NCI-H2227 (cell line): ENCODE measurements around the gene MYO18A.

Experiments
- DNase-seq: peaks from one replicate; lab custom pipeline; 2025; ENCODE audit not compliant: unreplicated experiment; lab: John Stamatoyannopoulos, UW

The MYO18A gene

DNA sequence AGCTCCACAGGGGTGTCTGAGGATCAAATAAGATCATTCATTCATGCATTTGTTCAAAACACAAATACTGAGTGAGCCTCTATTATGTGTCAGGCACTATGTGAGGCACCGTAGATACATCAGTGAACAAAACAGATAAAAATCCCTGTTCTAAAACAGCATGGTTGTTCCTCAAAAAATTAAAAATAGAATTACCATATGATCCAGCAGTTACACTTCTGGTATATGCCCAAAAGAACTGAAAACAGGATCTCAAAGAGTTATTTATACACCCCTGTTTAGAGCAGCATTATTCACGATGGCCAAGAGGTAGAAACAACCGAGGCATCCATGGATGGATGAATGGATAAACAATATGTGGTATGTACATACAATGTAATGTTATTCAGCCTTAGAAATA lies 121.8 kb downstream of the MYO18A start:
- DNase-seq, result no peak

- DNase-seq, result no peak
Observed at GRCh38 chr17:29057361-29057760, 122.8 kb downstream of the MYO18A start.

DNA sequence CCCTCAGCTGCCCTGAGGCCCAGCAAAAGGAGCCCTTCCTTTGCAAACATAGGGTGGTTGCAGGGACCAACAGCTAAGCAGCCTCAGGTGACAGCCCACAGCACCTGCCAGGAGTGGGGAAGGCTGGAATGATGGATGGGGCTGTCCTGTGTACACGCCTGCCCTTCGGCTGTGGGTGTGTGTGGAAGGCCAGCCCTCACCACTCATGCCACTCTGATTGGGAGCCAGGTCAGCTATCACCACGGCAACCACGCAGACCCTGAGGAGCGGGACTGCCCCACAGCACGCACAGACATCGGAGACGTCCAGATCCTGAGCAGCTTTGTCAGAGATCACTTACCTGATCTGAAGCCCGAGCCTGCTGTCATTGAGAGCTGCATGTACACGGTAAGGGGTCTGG lies 125.4 kb downstream of the MYO18A start:
- peak; percentile 38 for DNase-seq

- DNase-seq, result no peak
Observed at GRCh38 chr17:29051731-29052130, 128.5 kb downstream of the MYO18A start.

DNA sequence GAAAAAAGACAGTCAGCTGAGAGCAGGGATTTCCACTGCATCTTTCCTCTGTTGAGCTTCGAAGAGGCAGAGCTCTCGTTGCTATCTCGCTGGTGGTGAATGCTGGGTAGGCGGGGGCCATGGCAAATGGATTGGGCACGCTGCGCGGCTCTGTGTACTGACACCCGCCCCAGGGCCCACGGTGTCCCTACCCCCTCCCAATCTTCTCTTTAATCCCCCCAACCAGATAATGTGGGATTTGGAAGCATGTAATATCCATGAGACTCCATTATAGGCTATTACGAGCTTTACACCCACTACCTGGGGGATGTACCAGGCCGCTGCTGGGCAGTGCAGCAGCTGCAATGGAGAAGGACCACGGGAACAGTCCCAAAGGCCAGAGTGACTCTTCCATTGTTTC lies 129.0 kb downstream of the MYO18A start:
- DNase-seq, result no peak

DNA sequence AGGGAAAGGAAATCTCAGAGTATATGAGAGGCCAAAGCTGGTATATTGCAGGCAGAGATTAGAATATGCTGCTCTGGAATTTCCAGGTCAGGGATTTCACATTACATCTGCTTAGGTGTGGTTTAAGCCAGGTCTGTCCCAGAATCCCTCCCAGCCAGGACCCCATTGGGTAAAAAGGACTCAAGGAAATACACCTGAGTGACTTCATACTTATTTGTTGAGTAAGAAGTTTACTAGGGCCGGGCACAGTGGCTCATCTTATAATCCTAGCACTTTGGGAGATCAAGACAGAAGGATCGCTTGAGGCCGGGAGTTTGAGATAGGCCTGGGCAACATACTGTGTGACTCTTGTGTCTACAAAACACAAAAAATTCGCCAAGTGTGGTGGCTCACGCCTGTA lies 130.0 kb downstream of the MYO18A start:
- no peak for DNase-seq

DNA sequence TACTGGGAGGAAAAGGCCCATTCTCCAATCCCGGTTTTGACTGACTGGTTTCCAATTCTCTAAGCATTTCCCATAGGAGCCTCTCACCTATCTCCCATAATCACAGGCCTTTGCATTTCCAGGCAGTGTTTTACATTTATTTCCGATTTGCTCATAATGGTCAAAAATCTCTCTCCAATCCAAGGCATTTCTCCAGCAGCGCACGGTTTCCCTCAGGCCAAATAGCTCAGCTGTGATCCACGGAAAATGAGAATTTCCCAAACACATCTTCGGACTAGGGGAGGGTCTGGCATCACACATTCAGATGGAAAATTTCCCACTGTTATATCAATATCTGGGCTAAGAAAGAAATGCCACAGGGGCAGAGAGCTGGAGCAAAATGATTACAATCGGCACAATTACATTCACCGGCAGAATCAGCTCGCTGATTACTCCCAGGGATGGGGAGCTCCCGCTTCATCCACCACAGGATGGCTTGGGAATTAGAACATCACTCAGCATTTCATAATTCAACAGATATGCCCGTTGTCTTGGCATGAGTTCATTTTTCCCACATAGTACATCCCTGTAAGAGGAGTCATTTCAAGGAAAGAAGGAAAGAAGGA lies 130.6 kb downstream of the MYO18A start:
- no peak for DNase-seq

- DNase-seq, result peak; percentile 86
Observed at GRCh38 chr17:29048440-29049368, 131.5 kb downstream of the MYO18A start.

- DNase-seq, result no peak
Observed at GRCh38 chr17:29046473-29046839, 133.7 kb downstream of the MYO18A start.

DNA sequence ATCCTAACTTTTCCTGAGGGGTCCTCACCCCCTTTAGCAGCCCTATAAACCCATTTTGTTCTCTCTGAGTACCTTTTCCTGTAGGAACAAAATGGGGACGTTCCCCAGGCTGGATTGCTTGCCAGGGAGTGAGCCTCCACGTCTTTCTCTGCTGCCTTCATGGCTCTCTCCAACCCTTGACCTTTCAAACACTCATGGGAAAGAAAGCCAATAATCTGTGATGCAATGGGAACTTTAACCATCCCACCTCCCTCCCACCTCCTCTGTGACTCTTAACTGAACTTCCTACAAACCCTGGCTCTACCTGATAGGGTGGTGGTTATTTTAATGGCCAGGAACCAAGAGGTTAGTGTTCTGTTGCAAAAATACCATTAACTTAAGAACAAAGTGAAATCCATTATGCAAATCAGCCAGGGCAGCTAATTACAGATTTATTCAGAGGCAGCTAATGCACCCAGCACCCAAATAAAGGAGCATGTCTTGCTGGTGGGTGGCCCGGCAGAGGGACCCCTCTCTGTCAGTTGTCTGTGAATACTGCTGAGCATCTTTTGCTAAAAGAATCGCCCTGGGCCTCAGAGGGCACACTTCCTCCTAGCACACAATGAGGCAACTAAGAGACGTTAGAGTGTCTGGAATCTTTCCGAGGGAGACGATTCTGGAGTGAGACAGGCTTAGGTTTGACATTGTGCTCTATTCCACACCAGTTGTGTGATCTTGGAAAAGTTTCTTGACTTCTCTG lies 134.3 kb downstream of the MYO18A start:
- DNase-seq, result no peak

GRCh38 chr17:29045026-29045425 lies 135.2 kb downstream of the MYO18A start:
- no peak for DNase-seq

DNA sequence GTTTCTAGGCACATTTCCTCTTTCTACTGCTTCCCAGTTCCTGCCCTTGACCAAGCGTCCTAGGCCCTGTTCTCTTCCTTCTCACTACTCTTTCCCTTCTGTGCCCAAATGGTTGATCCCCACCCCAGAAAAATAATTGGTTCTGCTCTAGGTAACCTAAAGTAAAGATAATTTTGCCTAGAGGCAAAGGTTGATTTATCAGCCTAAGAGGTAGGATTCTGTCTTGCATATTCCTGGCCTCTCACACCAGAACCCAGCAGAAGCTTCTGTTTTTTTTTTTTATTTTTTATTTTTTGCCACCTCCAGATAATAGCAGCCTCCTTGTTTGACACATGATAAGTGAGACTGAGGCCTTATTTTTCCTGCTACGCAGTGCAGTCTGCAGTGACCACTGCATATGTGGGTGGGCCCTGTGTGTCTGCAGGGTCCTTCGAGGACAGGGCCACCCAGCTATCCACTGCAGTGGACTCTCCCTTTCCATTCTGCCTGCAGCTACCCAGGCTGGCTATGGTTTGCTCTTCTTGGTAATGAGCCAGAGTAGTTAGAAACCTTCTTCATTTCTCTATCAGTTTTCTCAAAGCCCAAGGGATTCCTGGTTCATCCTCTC lies 136.6 kb downstream of the MYO18A start:
- DNase-seq, result no peak

DNA sequence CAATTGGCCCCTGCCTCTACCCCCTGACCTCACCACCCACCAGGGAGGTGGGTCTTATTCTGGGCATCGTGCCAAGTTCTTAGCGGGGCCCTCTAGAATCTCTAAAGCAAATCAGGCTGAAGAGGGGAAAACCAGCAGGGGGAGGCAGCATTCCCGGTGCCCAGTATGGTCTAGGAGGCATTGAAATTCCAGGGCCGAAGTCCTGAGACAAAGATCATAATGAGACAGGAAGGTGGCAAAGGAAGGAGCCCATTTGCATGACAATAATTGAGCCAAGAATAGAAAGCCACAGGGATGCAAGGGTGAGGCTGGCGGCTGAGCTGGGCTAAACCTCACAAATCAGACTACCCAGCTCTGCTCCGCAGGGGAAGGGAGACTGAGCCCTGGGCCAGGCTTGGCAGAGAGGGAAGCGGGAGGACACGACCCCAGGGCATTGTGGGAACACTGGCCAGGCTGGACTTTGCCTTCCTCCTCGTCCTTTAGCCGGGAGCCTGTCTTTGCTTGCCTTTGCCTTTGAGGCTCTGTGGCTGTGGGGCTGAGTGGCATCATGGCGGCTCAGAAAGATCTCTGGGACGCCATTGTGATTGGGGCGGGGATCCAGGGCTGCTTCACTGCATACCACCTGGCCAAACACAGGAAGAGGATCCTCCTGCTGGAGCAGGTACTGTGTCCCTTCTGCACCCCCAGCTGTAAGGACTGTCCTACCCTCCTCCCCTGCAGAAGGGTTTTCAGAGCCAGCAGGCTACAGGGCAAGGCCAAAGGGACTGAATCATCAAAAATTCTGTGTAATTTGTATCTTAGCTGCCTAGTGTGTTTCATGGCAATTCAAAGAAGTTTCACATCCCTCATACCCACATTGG lies 137.3 kb downstream of the MYO18A start, which contains the start of gene PIPOX:
Gene PIPOX, plus strand, starts transcription at position 463 of the 860 bp plus-strand sequence. Its CDS starts 85 bp downstream, at position 548.
- DNase-seq, result peak; percentile 94

GRCh38 chr17:29042026-29042678 lies 138.0 kb downstream of the MYO18A start:
- no peak for DNase-seq

- DNase-seq, result no peak
Observed at GRCh38 chr17:29041571-29041970, 138.6 kb downstream of the MYO18A start.

DNA sequence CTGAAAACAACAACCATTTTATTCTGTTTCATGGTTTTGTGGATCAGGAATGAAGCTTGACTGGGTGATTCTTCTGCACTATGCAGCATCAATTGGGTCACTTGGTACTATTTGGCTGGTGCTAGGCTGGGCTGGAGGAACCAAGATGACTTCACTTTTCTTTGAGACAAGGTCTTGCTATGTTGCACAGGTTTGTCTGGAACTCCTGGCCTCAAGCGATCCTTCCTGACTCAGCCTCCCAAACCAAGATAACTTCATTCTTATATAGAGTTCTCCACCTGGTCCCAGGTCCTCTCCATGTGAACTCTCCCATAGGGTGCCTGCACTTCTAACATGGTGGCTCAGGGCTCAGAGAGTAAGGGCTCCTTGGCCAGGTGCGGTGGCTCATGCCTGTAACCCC lies 139.1 kb downstream of the MYO18A start:
- no peak for DNase-seq

DNA sequence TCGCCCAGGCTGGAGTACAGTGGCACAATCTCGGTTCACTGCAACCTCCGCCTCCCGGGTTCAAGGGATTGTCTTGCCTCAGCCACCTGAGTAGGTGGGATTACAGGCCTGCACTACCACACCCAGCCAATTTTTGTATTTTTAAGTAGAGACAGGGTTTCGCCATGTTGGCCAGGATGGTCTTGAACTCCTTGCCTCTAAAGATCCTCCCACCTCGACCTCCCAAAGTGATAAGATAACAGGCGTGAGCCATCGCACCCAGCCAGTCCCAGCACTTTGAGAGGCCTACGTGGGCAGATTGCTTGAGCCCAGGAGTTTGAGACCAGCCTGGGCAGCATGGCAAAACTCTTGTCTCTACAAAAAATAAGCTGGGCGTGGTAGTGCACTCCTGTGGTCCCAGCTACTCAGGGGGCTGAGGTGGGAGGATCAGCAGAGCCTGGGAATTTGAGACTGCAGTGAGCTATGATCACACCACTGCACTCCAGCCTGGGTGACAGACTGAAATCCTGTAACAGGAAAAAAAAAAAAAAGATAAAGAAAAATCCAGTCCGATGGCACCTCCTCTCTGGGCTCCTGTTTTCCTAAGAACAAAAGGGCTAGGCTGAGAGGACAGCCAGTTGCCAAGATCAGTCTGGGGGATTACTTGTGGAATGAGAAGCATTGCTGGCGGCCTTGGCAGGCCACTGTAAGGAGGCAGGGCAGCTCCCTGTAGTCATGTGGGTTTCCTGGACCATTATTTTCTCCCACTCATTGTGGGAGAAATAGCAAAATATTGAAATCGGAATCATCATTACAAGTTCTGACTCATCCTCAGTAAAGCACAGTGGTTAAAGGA lies 140.2 kb downstream of the MYO18A start:
- no peak for DNase-seq

GRCh38 chr17:29038085-29038795 lies 142.0 kb downstream of the MYO18A start:
- DNase-seq, result peak; percentile 47
